ENCODE results near the gene IGFL1.
A peak's percentile ranks its signal among the peaks of the same experiment; 100 is the strongest.
"Not testable (repeated sequence)": the region's sequence is repeated elsewhere in the genome, so short reads cannot be mapped to it uniquely, and the experiment has no call there.

IGFL1 gene

DNA sequence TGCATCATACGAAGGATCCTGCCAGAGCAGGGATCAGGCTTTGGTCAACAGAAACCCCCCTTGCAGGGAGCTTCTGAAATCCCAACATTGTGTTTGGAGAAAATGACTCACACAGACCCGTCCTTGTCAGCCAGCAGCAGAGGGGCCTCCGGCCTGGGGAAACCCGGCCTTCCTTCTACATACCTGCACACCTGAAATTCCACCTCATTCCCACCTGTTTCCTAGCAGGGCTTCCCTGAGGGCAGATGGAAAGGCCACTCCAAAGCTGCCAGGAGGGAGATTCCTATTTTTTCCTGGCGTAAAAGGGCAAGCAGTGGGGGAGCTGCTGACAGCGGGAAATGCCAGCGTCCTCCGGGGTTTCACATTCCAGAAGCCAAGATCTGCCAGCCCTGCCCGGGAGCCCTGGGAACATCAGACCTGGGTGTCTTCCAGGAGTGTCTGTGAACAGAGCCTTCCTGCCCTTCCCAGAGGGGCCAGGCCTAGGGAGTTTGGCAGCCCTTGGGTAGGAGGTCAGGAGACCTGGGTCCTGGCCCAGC lies 3.0 kb upstream of the IGFL1 start:
- DNase-seq: no peak

DNA sequence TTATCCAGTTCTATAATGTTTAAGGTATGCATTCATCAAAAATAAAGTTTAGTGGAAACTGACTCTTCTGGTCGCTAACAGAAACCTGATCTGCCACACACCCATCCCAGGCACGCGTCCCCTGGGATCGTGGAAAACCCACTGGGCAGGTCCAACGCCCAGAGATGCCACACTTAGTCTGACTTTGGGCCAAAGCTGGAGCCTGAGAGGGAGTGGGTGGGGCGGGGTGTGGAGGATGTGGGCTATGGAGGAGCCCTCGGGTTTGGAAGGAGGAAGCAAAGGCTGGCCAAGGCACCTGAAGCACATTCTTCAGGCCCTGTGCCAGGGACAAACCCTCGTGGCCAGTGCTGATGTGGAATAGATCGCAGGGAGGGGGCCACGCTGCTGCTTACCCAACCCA lies 2.5 kb downstream of the IGFL1 start:
- DNase-seq: no peak

GRCh38 chr19:46232468-46232867 lies 2.9 kb downstream of the IGFL1 start:
- no peak for DNase-seq

DNA sequence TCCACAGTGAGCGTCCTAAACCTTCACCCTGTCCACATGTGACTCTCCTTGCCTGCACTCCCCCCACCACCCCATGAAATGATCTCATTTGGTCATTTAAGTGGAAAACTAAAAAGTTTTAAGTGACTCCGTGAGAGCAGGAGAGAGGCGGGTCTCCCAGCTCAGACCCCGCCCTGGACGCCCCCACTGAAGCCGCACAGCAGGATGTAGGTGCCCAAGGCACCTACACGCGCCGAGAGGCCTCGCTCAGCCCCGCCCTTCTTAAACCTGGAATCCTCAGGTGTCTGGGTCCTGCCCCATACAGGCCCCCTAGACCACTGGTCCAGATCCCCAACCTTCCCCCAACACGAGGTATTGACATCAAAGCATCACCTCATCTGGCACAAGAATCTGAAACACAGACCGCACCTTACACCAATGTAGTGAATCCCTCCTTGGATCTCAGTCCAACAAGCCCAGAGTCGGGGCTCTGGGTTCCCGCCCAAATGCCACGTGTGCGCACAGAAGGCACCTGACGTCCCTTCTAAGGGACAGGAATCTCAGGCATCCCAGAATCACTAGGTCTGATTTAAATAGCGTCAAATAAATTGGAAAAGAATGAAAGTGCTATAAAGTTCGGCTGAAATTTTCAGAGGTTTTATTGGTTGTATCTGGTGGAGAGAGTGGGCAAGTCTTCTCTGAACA lies 3.5 kb downstream of the IGFL1 start:
- no peak for DNase-seq

- DNase-seq: not testable (repeated sequence)
Observed at GRCh38 chr19:46233871-46234270, 4.3 kb downstream of the IGFL1 start.

DNA sequence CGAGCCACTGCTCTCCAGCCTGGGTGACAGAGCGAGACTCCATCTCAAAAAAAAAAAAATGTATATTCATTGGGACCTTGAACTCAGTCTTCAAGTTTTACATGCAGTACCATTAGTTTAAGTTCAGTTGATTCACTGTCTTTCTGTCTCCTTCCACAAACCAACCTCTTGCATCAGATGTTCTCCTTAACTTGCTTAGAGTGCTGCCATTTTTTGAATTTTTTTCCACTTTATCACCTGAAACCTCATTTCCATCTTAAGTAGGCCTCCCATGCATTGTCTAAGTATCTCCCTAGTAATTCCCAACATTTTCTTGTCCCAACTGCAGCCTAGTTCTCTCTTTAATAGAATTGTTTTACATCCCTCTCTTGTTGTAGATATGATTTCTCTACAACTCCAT lies 8.6 kb downstream of the IGFL1 start:
- not testable (repeated sequence) for DNase-seq

- DNase-seq: no peak
Observed at GRCh38 chr19:46239193-46240024, 9.9 kb downstream of the IGFL1 start.

DNA sequence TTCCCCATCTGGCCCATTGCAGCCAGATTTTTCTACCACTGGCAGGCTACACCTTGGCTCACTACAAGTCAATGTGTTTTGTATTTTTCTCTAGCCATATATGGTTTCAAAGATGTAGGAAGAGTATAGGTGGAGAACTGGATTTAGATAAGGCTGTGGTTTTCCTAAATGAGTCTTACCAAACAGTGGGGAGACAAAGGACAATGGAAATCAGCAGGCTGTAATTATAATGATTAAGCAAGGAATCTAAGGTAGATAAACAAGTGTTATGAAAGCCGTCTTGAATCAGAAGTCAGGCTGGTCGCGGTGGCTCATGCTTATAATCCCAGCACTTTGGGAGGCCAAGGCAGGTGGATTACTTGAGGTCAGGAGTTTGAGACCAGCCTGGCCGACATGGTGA lies 11.2 kb downstream of the IGFL1 start:
- no peak for DNase-seq

GRCh38 chr19:46241626-46242025 lies 12.1 kb downstream of the IGFL1 start:
- no peak for DNase-seq

GRCh38 chr19:46243081-46243654 lies 13.6 kb downstream of the IGFL1 start:
- DNase-seq: not testable (repeated sequence)

DNA sequence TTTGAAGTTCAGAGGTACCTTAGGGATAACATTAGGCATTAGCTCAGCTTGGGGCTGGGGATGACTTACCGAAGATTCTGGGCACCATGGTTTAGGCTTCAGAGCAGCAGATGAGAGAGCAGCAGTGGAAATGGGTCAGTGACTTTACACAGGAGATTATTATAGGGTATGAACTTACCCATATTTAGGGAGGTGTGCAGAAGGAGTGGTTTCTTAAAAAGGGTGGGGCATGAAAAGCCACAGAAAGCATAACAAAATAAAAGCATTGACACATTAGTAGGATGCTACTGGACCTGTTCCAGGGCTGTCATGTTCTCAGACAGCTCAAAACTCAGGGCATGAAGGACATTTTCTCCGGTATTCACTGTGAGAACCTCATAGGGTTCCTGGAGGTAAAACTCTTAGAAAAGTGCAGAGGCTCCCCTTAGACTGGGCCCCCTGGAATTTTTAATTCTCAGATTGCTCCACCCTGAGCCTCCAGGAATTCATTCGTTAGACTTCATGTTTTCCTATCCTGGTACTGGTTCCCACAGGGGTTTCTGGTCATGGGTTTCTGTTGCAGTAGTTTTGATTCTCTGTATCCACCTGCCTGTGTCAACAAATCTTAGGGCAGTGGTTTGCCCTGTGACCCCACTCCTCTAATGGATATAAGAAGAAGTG lies 20.7 kb downstream of the IGFL1 start:
- no peak for DNase-seq

GRCh38 chr19:46251416-46251815 lies 21.9 kb downstream of the IGFL1 start:
- DNase-seq: no peak

DNA sequence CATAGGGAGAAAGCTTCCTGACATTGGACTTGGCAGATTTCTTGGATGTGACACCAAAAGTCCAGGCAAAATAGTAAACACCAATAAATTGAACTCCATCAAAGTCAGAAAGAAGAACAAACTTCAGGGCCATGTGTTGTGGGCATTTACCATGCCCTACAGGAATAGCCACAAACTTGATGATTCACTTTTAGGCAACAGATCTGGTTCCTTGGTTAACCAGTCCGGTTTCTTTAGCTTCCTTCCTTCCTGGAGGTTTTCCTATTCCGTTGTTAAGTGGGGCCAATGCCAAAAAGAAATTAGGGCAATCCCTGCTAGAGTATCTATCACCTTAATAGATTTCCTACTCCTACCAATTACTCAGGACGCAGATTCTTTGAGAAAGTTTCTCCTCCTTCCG lies 25.2 kb downstream of the IGFL1 start:
- DNase-seq: no peak

- no peak for DNase-seq
Observed at GRCh38 chr19:46256855-46257254, 27.3 kb downstream of the IGFL1 start.

DNA sequence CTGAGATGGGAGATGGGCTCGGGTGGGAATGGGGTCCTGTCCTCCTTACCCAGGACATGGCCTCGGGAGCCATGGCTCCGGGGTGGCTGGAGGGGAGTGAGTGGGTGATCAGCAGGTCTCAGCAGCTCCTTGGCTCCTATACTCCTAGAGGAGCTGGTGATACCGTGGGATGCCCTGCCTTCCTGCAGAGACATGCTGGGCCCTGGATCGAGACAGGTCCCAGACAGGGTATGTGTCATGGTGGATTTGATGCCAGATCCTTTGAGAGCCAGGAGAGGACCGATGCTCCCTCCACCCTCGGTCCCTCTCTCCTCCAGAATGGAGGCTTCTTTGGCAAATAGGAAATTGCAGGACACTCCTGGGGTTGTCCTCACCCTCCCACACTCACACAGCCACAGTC lies 32.0 kb downstream of the IGFL1 start:
- not testable (repeated sequence) for DNase-seq

DNA sequence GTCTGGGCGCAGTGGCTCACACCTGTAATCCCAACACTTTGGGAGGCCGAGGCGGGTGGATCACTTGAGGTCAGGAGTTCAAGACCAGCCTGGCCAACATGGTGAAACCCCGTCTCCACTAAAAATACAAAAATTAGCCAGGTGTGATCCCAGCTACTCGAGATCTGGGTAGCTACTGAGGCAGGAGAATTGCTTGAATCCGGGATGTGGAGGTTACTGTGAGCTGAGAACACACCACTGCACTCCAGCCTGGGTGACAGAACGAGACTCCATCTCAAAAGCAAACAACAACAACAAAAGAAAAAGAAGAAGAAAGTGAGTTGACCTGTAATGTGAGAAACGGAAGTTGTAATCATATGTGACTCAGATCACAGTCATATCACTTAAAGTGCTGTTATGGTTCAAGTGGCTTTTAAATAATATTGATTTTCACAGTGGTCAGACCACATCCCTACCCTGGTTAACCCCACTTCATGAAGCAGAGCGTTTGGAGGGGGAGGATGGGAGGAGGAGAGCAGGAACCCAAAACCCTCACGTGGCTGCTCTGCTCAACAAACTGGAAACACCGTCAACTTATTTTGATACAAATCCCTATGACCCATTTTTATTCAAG lies 33.2 kb downstream of the IGFL1 start:
- peak; percentile 10 for DNase-seq

GRCh38 chr19:46264801-46265200 lies 35.3 kb downstream of the IGFL1 start:
- not testable (repeated sequence) for DNase-seq

DNA sequence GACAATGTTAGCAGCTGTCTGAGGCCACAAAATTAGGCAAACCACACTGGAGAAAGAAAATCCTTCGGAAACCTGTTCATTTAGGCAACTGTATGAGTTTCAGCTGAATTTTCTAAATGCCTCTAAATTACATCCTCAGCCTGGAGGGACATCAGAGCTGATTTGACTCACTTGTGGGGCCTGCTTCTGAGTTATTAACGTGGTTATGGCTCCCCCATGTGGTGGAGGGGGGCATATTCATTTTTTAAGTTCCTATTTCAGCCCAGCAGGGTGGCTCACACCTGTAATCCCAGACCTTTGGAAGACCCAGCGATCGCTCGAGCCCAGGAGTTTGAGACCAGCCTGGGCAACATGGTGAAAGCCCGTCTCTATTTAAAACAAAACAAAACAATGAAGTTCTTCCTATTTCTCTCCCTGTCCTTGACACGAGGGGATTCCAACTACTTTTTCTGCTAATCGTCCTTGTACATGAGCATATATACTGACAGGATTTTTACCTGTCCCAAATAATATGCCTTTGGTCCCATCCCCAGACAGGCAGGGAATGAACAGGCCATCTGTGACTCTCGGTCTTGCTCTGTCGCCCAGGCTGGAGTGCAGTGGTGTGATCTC lies 35.8 kb downstream of the IGFL1 start:
- peak; percentile 74 for DNase-seq

GRCh38 chr19:46269101-46269500 lies 39.6 kb downstream of the IGFL1 start:
- DNase-seq: no peak

GRCh38 chr19:46270521-46271256 lies 41.1 kb downstream of the IGFL1 start:
- DNase-seq: no peak

DNA sequence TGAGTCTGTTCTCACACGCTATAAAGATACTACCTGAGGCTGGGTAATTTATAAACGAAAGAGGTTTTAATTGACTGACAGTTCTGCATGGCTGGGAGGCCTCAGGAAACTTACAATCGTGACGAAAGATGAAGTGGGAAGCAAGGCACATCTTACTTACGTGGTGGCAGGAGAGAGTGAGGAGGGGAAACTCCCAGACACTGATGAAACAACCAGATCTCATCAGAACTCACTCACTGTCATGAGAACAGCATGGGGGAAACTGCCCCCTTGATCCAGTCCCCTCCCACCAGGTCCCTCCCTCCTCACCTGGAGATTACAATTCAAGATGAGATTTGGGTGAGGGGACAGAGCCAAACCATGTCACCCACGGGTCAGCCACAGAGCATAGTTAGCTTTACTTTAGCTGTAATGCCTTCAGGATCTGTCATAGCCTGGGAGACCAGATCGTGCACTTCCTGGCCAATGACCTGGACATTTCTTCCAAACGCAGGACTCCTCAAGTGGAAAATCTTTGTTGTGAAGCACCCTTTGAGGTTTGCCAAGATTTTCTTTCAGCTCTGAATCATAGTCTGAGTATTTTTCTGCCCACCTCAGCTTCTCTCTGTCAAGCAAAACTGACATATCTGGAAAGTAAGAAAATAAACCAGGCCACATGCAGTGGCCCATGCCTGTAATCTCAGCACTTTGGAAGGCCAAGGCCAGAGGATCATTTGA lies 42.1 kb downstream of the IGFL1 start:
- DNase-seq: no peak
